Tibial nerve (tissue), 4 donors: Measurements from ENCODE around the gene ECPAS.

ENCODE experiments used
- EP300 ChIP-seq, 2 donors: sonication (generic); formaldehyde crosslinking; IDR thresholded peaks; one replicate each; pipeline ENCODE4 v1.6.1; 2017; ENCODE audit warnings: antibody characterized with exemption in 2 of 2, mild to moderate bottlenecking in 1 of 2
- POLR2A ChIP-seq, 2 donors: fragments of 450-650 bp; IDR thresholded peaks; one replicate each; pipeline ENCODE4 v1.6.1; 2017; ENCODE audit warnings: antibody characterized with exemption in 2 of 2, mild to moderate bottlenecking in 2 of 2, moderate library complexity in 2 of 2
- TF ChIP-seq, protein P1 (sequence below), 5 experiments: fragments of 200-600 bp in 3 of 5; fragments of 450-650 bp in 2 of 5; sonication (generic) in 3 of 5; IDR thresholded peaks; one replicate each; pipeline ENCODE4 v1.5.1; 2016 to 2019; ENCODE audit warnings: antibody characterized with exemption in 5 of 5, mild to moderate bottlenecking in 3 of 5, moderate library complexity in 2 of 5

DNA sequence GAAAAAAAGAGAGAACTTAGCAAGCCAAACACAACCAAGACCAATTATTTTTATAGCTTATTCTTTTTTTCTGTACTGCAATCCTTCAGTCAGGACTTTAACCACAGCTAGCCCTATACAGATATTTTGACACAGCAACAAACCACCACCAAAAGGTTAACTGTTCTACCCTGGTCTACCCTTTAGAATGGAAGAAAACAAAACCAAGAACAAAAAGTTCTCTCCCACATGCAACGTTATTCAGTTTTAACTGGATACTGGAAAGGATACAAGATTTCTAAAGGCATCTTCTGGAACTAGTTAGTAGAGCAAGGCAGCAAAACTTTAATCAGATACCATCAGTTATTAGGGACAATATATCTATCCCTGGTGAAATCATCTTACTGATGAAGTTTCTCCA, 32.6 kb downstream of the ECPAS start:
- TF ChIP-seq, protein P1, sequence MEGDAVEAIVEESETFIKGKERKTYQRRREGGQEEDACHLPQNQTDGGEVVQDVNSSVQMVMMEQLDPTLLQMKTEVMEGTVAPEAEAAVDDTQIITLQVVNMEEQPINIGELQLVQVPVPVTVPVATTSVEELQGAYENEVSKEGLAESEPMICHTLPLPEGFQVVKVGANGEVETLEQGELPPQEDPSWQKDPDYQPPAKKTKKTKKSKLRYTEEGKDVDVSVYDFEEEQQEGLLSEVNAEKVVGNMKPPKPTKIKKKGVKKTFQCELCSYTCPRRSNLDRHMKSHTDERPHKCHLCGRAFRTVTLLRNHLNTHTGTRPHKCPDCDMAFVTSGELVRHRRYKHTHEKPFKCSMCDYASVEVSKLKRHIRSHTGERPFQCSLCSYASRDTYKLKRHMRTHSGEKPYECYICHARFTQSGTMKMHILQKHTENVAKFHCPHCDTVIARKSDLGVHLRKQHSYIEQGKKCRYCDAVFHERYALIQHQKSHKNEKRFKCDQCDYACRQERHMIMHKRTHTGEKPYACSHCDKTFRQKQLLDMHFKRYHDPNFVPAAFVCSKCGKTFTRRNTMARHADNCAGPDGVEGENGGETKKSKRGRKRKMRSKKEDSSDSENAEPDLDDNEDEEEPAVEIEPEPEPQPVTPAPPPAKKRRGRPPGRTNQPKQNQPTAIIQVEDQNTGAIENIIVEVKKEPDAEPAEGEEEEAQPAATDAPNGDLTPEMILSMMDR (IDR thresholded peaks at IDR 0.05) = no peak
- TF ChIP-seq POLR2A (IDR thresholded peaks at IDR 0.05) = no peak
- peak in 1 of 2 donors; percentile 31 for TF ChIP-seq EP300 (IDR thresholded peaks at IDR 0.05)
